Keratinocyte (primary cell): ENCODE data around the gene ITGA7. TPM values are rescaled to one million over a fixed set of nuclear protein-coding genes. Genes with fewer than 3 reads are reported as not detected.

Source experiments
- DNase-seq: peaks from one replicate; pipeline ENCODE4 v3.0.0-alpha.2; 2011; ENCODE audit warnings: low read depth, missing footprints, low spot score
- FAIRE-seq: peaks from 2 replicates; lab custom pipeline; 2011; peaks lifted over from hg19 to GRCh38; lab: Jason Lieb, UNC
- H2AFZ ChIP-seq: 2 replicates; pipeline ENCODE4 v1.6.0; 2012; ENCODE audit warnings: low read length, control low read depth, inconsistent platforms; ENCODE audit not compliant: control insufficient read depth
- H3K27ac ChIP-seq: 2 replicates; pipeline ENCODE4 v1.5.1; 2011; ENCODE audit warnings: low read length; ENCODE audit not compliant: control insufficient read depth, insufficient read depth
- H3K27me3 ChIP-seq: 3 replicates; pipeline ENCODE4 v1.6.0; 2011; ENCODE audit warnings: low read length; ENCODE audit not compliant: control insufficient read depth, insufficient read depth; ENCODE audit errors: extremely low read depth
- H3K36me3 ChIP-seq, 2 experiments: 2 replicates in 1 of 2; 3 replicates in 1 of 2; pipeline ENCODE4 v1.5.1; 2011; ENCODE audit warnings: low read length in 2 of 2, mild to moderate bottlenecking in 1 of 2; ENCODE audit not compliant: control insufficient read depth in 2 of 2, insufficient read depth in 2 of 2; ENCODE audit errors: extremely low read depth in 1 of 2
- H3K4me1 ChIP-seq: 3 replicates; pipeline ENCODE4 v1.5.1; 2011; ENCODE audit warnings: low read length; ENCODE audit not compliant: control insufficient read depth, insufficient read depth; ENCODE audit errors: extremely low read depth
- H3K4me2 ChIP-seq: 3 replicates; pipeline ENCODE4 v1.6.0; 2011; ENCODE audit warnings: low read depth, low read length; ENCODE audit not compliant: control insufficient read depth, insufficient read depth; ENCODE audit errors: extremely low read depth
- H3K4me3 ChIP-seq, 3 experiments: fragments of 200-600 bp in 1 of 3; sonication (generic) in 1 of 3; 2 replicates in 2 of 3; 3 replicates in 1 of 3; pipeline ENCODE4 v1.5.1; 2011 to 2016; ENCODE audit warnings: low read length in 3 of 3, mild to moderate bottlenecking in 3 of 3, control low read depth in 2 of 3, inconsistent platforms in 1 of 3, low read depth in 1 of 3, mixed read lengths in 1 of 3, mixed run types in 1 of 3, moderate library complexity in 1 of 3; ENCODE audit not compliant: control insufficient read depth in 2 of 3, insufficient read depth in 2 of 3; ENCODE audit errors: extremely low read depth in 1 of 3
- H3K79me2 ChIP-seq: 2 replicates; pipeline ENCODE4 v1.6.0; 2012; ENCODE audit warnings: low read length; ENCODE audit not compliant: control insufficient read depth, insufficient read depth
- H3K9ac ChIP-seq: 3 replicates; pipeline ENCODE4 v1.6.0; 2011; ENCODE audit warnings: low read length; ENCODE audit not compliant: control insufficient read depth, insufficient read depth; ENCODE audit errors: extremely low read depth
- H3K9me1 ChIP-seq: 3 replicates; pipeline ENCODE4 v1.6.0; 2011; ENCODE audit warnings: low read length; ENCODE audit not compliant: control insufficient read depth, insufficient read depth; ENCODE audit errors: extremely low read depth
- H3K9me3 ChIP-seq: 2 replicates; pipeline ENCODE4 v1.5.1; 2012; ENCODE audit warnings: low read depth, low read length; ENCODE audit not compliant: control insufficient read depth
- H4K20me1 ChIP-seq: 3 replicates; pipeline ENCODE4 v1.6.0; 2011; ENCODE audit warnings: low read length; ENCODE audit not compliant: control insufficient read depth, insufficient read depth; ENCODE audit errors: extremely low read depth
- CTCF ChIP-seq, 3 experiments: IDR thresholded peaks in 1 of 3; conservative IDR thresholded peaks in 1 of 3; optimal IDR thresholded peaks in 1 of 3; 2 replicates in 2 of 3; 3 replicates in 1 of 3; pipeline versions ENCODE3 to v1.5.1; 2011; ENCODE audit warnings: low read length in 3 of 3, mild to moderate bottlenecking in 3 of 3, moderate library complexity in 2 of 3, control low read depth in 1 of 3, inconsistent platforms in 1 of 3; ENCODE audit not compliant: insufficient read depth in 2 of 3; ENCODE audit errors: extremely low read depth in 1 of 3
- EZH2 ChIP-seq: IDR thresholded peaks from one replicate; pipeline ENCODE4 v1.6.1; 2012; ENCODE audit warnings: inconsistent platforms, mild to moderate bottlenecking, low read length, moderate library complexity
- dilution Hi-C: fragments of 300-500 bp; cut with MboI; formaldehyde crosslinking; loops from one replicate; pipeline ENCODE4 v1.7.0; 2020; ENCODE audit warnings: low sequenced_read_pairs; ENCODE audit not compliant: extremely low pct_ligation_motif_present
- polyA plus RNA-seq, 5 experiments: library from polyadenylated mRNA; depleted of rRNA in 3 of 5; stranded (reverse) in 3 of 5; stranded (forward) in 1 of 5; unstranded in 1 of 5; fragments of >200 nt; gene quantifications; 1 replicate in 1 of 5; 2 replicates in 3 of 5; 3 replicates in 1 of 5; pipeline versions ENCODE4 v1.2.1 to v1.2.3, GENCODE V29; 2011 to 2012; ENCODE audit warnings: missing spikeins in 2 of 5, low read depth in 1 of 5, low replicate concordance in 1 of 5

The ITGA7 gene
- polyA plus RNA-seq, 1 donor (not counting 4 experiments of a cell fraction or from before 2014, with no cell fraction given): 0.04 TPM

GRCh38 chr12:55737581-55738122 is 29.9 kb upstream of the ITGA7 start:
- Histone ChIP-seq H3K4me3 (no peak overlapping the region), H4K20me1 (no peaks in the 10 kb centered on the region), H2AFZ (peak overlapping the region; percentile 57), H3K9ac (no peak overlapping the region), H3K27me3 (no peaks in the 10 kb centered on the region), H3K4me2 (peak overlapping the region; percentile 81), H3K27ac (no peak overlapping the region), H3K9me3 (no peaks in the 10 kb centered on the region), H3K79me2 (no peaks in the 10 kb centered on the region), H3K36me3 (no peaks in the 10 kb centered on the region), H3K9me1 (no peaks in the 10 kb centered on the region), H3K4me1 (peaks cover 9% of the 10 kb centered on the region)
- DNase-seq (no peak), FAIRE-seq (no peak)
- dilution Hi-C loops: no loop called here
- TF ChIP-seq EZH2: no peak
- TF ChIP-seq CTCF (optimal IDR thresholded peaks at IDR 0.05 in 1 of 3, IDR thresholded peaks at IDR 0.05 in 1 of 3, conservative IDR thresholded peaks at IDR 0.05 in 1 of 3; ENCODE audit: extremely low read depth in 1 of 3, insufficient read depth in 2 of 3, low read length in 3 of 3): no peak

GRCh38 chr12:55736780-55737580 is 29.3 kb upstream of the ITGA7 start:
- no peak overlapping the region for H3K9ac ChIP-seq
- no peaks in the 10 kb centered on the region for H4K20me1 ChIP-seq
- no peaks in the 10 kb centered on the region for H3K9me3 ChIP-seq
- H3K9me1 ChIP-seq: no peaks in the 10 kb centered on the region
- H3K4me2 ChIP-seq: no peak overlapping the region
- DNase-seq (peak; percentile 71), FAIRE-seq (no peak)
- H3K79me2 ChIP-seq: no peaks in the 10 kb centered on the region
- H3K27me3 ChIP-seq: no peaks in the 10 kb centered on the region
- no peak overlapping the region for H3K27ac ChIP-seq
- H2AFZ ChIP-seq: no peak overlapping the region
- no peak overlapping the region for H3K4me3 ChIP-seq
- H3K36me3 ChIP-seq: no peaks in the 10 kb centered on the region
- dilution Hi-C loops: no loop called here
- peak; percentile 81 to 96 (median 82) for TF ChIP-seq CTCF (optimal IDR thresholded peaks at IDR 0.05 in 1 of 3, IDR thresholded peaks at IDR 0.05 in 1 of 3, conservative IDR thresholded peaks at IDR 0.05 in 1 of 3; ENCODE audit: extremely low read depth in 1 of 3, insufficient read depth in 2 of 3, low read length in 3 of 3)
- no peak for TF ChIP-seq EZH2
- peaks cover 6% of the 10 kb centered on the region for H3K4me1 ChIP-seq
